Measurements from ENCODE around the gene MTTP.

Gene MTTP

GRCh38 chr4:99593781-99594641, 19.4 kb downstream of the MTTP start:
- no peak for DNase-seq

- no peak for DNase-seq
Measured at GRCh38 chr4:99594818-99595217, 20.2 kb downstream of the MTTP start.

GRCh38 chr4:99606716-99607115, 32.1 kb downstream of the MTTP start:
- no peak for DNase-seq

GRCh38 chr4:99608417-99608816, 33.8 kb downstream of the MTTP start:
- DNase-seq = no peak

GRCh38 chr4:99610605-99611175, 36.1 kb downstream of the MTTP start:
- no peak for DNase-seq

GRCh38 chr4:99612281-99612680, 37.7 kb downstream of the MTTP start:
- no peak for DNase-seq

GRCh38 chr4:99612704-99613103, 38.1 kb downstream of the MTTP start:
- no peak for DNase-seq

GRCh38 chr4:99614491-99614890, 39.9 kb downstream of the MTTP start:
- no peak for DNase-seq

- DNase-seq = no peak
Measured at GRCh38 chr4:99615170-99615820, 40.7 kb downstream of the MTTP start.

- DNase-seq = no peak
Measured at GRCh38 chr4:99617374-99617773, 42.8 kb downstream of the MTTP start.

GRCh38 chr4:99622341-99622740, 47.7 kb downstream of the MTTP start:
- no peak for DNase-seq

- DNase-seq = no peak
Measured at GRCh38 chr4:99624141-99624719, 49.6 kb downstream of the MTTP start.

- no peak for DNase-seq
Measured at GRCh38 chr4:99625369-99625768, 50.7 kb downstream of the MTTP start.

GRCh38 chr4:99628040-99628439, 53.4 kb downstream of the MTTP start:
- no peak for DNase-seq

GRCh38 chr4:99629962-99630554, 55.4 kb downstream of the MTTP start:
- DNase-seq = no peak

GRCh38 chr4:99630857-99631360, 56.3 kb downstream of the MTTP start:
- no peak for DNase-seq

- DNase-seq = no peak
Measured at GRCh38 chr4:99633772-99634171, 59.1 kb downstream of the MTTP start.

GRCh38 chr4:99634742-99635360, 60.2 kb downstream of the MTTP start:
- DNase-seq = no peak

- no peak for DNase-seq
Measured at GRCh38 chr4:99635601-99636000, 61.0 kb downstream of the MTTP start.

GRCh38 chr4:99636422-99636821, 61.8 kb downstream of the MTTP start:
- no peak for DNase-seq

- no peak for DNase-seq
Measured at GRCh38 chr4:99637174-99637573, 62.5 kb downstream of the MTTP start.

GRCh38 chr4:99640676-99641075, 66.1 kb downstream of the MTTP start:
- no peak for DNase-seq

Data from SIG-M5 (cell line).